Choroid plexus epithelial cell (primary cell): ENCODE results near the gene ABCC6.
"Not testable (repeated sequence)": the region's sequence is repeated elsewhere in the genome, so short reads cannot be mapped to it uniquely, and the experiment has no call there.

ENCODE experiments used
- DNase-seq: peaks from one replicate; pipeline ENCODE4 v3.0.0-alpha.2; 2010; ENCODE audit warnings: low read depth
- H3K4me3 ChIP-seq: 2 replicates; pipeline ENCODE4 v1.5.1; 2011; ENCODE audit warnings: low read depth, mild to moderate bottlenecking, control low read depth, low read length, moderate library complexity
- TF ChIP-seq, protein P1 (sequence below): conservative IDR thresholded peaks from 2 replicates; pipeline ENCODE4 v1.5.1; 2011; ENCODE audit warnings: low read depth, mild to moderate bottlenecking, control low read depth, inconsistent platforms, low read length, moderate library complexity

Gene ABCC6

GRCh38 chr16:16149710-16150116, 73.6 kb downstream of the ABCC6 start:
- DNase-seq = no peak
- no peak overlapping the region for H3K4me3 ChIP-seq
- TF ChIP-seq, protein P1, sequence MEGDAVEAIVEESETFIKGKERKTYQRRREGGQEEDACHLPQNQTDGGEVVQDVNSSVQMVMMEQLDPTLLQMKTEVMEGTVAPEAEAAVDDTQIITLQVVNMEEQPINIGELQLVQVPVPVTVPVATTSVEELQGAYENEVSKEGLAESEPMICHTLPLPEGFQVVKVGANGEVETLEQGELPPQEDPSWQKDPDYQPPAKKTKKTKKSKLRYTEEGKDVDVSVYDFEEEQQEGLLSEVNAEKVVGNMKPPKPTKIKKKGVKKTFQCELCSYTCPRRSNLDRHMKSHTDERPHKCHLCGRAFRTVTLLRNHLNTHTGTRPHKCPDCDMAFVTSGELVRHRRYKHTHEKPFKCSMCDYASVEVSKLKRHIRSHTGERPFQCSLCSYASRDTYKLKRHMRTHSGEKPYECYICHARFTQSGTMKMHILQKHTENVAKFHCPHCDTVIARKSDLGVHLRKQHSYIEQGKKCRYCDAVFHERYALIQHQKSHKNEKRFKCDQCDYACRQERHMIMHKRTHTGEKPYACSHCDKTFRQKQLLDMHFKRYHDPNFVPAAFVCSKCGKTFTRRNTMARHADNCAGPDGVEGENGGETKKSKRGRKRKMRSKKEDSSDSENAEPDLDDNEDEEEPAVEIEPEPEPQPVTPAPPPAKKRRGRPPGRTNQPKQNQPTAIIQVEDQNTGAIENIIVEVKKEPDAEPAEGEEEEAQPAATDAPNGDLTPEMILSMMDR = no peak

GRCh38 chr16:16148755-16149154, 74.5 kb downstream of the ABCC6 start:
- TF ChIP-seq, protein P1 = no peak
- DNase-seq = no peak
- no peak overlapping the region for H3K4me3 ChIP-seq

DNA sequence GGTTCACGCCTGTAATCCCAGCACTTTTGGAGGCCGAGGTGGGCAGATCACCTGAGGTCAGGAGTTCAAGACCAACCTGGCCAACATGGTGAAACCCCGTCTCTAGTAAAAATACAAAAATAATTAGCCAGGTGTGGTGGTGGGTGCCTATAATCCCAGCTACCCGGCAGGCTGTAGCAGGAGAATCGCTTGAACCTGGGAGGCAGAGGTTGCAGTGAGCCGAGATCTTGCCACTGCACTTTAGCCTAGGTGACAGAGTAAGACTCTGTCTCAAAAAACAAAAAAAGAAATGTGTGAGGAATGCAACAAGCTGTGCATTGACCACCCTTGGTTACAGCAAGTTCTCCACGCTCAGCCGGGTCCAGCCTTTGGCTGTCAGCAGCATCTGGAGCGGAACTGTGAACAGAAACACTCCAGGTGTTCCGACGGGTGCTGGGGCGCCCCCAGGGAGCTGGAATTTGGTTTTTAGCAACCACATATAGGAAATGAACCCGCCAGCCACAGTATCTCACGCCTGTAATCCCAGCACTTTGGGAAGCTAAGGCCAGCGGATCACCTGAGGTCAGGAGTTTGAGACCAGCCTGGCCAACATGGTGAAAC, 75.2 kb downstream of the ABCC6 start:
- not testable (repeated sequence) for H3K4me3 ChIP-seq
- peak; percentile 12 for DNase-seq

- no peak overlapping the region for H3K4me3 ChIP-seq
- DNase-seq = no peak
- TF ChIP-seq, protein P1 = no peak
These were observed 75.8 kb downstream of the ABCC6 start for GRCh38 chr16:16147316-16147999.

GRCh38 chr16:16146380-16147315, 76.6 kb downstream of the ABCC6 start:
- no peak overlapping the region for H3K4me3 ChIP-seq
- DNase-seq = no peak
- TF ChIP-seq, protein P1 = no peak

GRCh38 chr16:16145286-16145685, 78.0 kb downstream of the ABCC6 start:
- TF ChIP-seq, protein P1 = no peak

GRCh38 chr16:16144416-16144815, 78.9 kb downstream of the ABCC6 start:
- TF ChIP-seq, protein P1 = no peak

More at GRCh38 chr16:16145286-16145685, 78.0 kb downstream of the ABCC6 start:
- no peak for DNase-seq
- H3K4me3 ChIP-seq = no peak overlapping the region

More at GRCh38 chr16:16144416-16144815, 78.9 kb downstream of the ABCC6 start:
- H3K4me3 ChIP-seq = no peak overlapping the region
- DNase-seq = no peak
